GM12864 (cell line): ENCODE results near the gene TLE5.
"Not testable (repeated sequence)": the region's sequence is repeated elsewhere in the genome, so short reads cannot be mapped to it uniquely, and the experiment has no call there.

Source experiments
- DNase-seq: peaks from one replicate; pipeline ENCODE4 v3.0.0-alpha.2; 2011; ENCODE audit warnings: low read depth
- H3K4me3 ChIP-seq: 2 replicates; pipeline ENCODE4 v1.5.1; 2011; ENCODE audit warnings: mild to moderate bottlenecking, low read depth, low read length, control low read depth
- CTCF ChIP-seq: IDR thresholded peaks from 2 replicates; pipeline ENCODE4 v1.5.1; 2011; ENCODE audit warnings: low read depth, mild to moderate bottlenecking, moderate library complexity, low read length, control low read depth, inconsistent platforms; ENCODE audit errors: missing control alignments

Gene TLE5

GRCh38 chr19:3055741-3056416, 6.4 kb downstream of the TLE5 start:
- no peak for DNase-seq
- no peak overlapping the region for H3K4me3 ChIP-seq
- no peak for TF ChIP-seq CTCF

GRCh38 chr19:3054972-3055740, 7.1 kb downstream of the TLE5 start:
- TF ChIP-seq CTCF, result no peak

GRCh38 chr19:3054265-3054971, 7.9 kb downstream of the TLE5 start:
- DNase-seq, result no peak
- TF ChIP-seq CTCF, result no peak
- no peak overlapping the region for H3K4me3 ChIP-seq

More at GRCh38 chr19:3054972-3055740, 7.1 kb downstream of the TLE5 start:
- no peak overlapping the region for H3K4me3 ChIP-seq
- DNase-seq, result no peak

- no peak for DNase-seq
- no peak overlapping the region for H3K4me3 ChIP-seq
- no peak for TF ChIP-seq CTCF
Measured at GRCh38 chr19:3053780-3054179, 8.5 kb downstream of the TLE5 start.

- no peak for DNase-seq
Measured at GRCh38 chr19:3053218-3053621, 9.1 kb downstream of the TLE5 start.

GRCh38 chr19:3050016-3050415, 12.3 kb downstream of the TLE5 start:
- DNase-seq, H3K4me3 ChIP-seq: not testable (repeated sequence)

More at GRCh38 chr19:3053218-3053621, 9.1 kb downstream of the TLE5 start:
- H3K4me3 ChIP-seq, result no peak overlapping the region
- TF ChIP-seq CTCF, result no peak

GRCh38 chr19:3049089-3049488, 13.2 kb downstream of the TLE5 start:
- no peak for TF ChIP-seq CTCF
- H3K4me3 ChIP-seq, result no peak overlapping the region
- no peak for DNase-seq
